GM23338 (cell line): Measurements from ENCODE around the gene ATXN7. TPM values are rescaled to one million over a fixed set of nuclear protein-coding genes. Genes with fewer than 3 reads are reported as not detected.
A peak's percentile ranks its signal among the peaks of the same experiment; 100 is the strongest.

Experiments
- ATAC-seq: fragments of 200-7000 bp; cut with Tn5 transposase; 3 replicates; pipeline ENCODE4 v1.9.1; 2020
- DNase-seq: peaks from one replicate; pipeline ENCODE4 v3.0.0-alpha.2; 2015; ENCODE audit warnings: low spot score
- H2AFZ ChIP-seq: fragments of 200-600 bp; sonication (generic); 2 replicates; pipeline ENCODE4 v1.8.0; 2016; ENCODE audit warnings: antibody characterized with exemption, mild to moderate bottlenecking, moderate library complexity
- H3F3A ChIP-seq: fragments of 200-600 bp; sonication (generic); replicated peaks from 2 replicates; pipeline ENCODE4 v1.8.0; 2017; ENCODE audit warnings: antibody characterized with exemption, mixed run types, low read depth
- H3K27ac ChIP-seq: fragments of 200-600 bp; sonication (generic); 2 replicates; pipeline ENCODE4 v1.6.1; 2016; ENCODE audit warnings: low read depth
- H3K27me3 ChIP-seq: fragments of 200-600 bp; sonication (generic); 2 replicates; pipeline ENCODE4 v1.8.0; 2016; ENCODE audit warnings: mild to moderate bottlenecking, mixed run types, moderate library complexity; ENCODE audit not compliant: insufficient read depth
- H3K36me3 ChIP-seq: fragments of 200-600 bp; sonication (generic); 2 replicates; pipeline ENCODE4 v1.8.0; 2016; ENCODE audit warnings: mild to moderate bottlenecking; ENCODE audit not compliant: insufficient read depth
- H3K4me1 ChIP-seq: fragments of 200-600 bp; sonication (generic); 2 replicates; pipeline ENCODE4 v1.8.0; 2016; ENCODE audit warnings: mild to moderate bottlenecking, moderate library complexity; ENCODE audit not compliant: insufficient read depth
- H3K4me2 ChIP-seq: fragments of 200-600 bp; sonication (generic); 2 replicates; pipeline ENCODE4 v1.7.1; 2017; ENCODE audit warnings: mixed run types
- H3K4me3 ChIP-seq: fragments of 200-600 bp; sonication (generic); 2 replicates; pipeline ENCODE4 v1.6.1; 2016; ENCODE audit warnings: mixed run types
- H3K79me2 ChIP-seq: fragments of 200-600 bp; sonication (generic); replicated peaks from 2 replicates; pipeline ENCODE4 v1.8.0; 2017; ENCODE audit warnings: mild to moderate bottlenecking; ENCODE audit not compliant: insufficient read depth
- H3K9me2 ChIP-seq: fragments of 200-600 bp; sonication (generic); 2 replicates; pipeline ENCODE4 v1.8.0; 2017; ENCODE audit not compliant: insufficient read depth
- H4K20me1 ChIP-seq: fragments of 200-600 bp; sonication (generic); replicated peaks from 2 replicates; pipeline ENCODE4 v1.8.0; 2017; ENCODE audit warnings: mild to moderate bottlenecking; ENCODE audit not compliant: insufficient read depth
- H3K27ac Mint-ChIP-seq: 2 replicates; pipeline ENCODE4 v1.8.0; 2020; ENCODE audit warnings: inconsistent platforms, mild to moderate bottlenecking, moderate library complexity, mixed read lengths
- H3K27me3 Mint-ChIP-seq: 3 replicates; pipeline ENCODE4 v1.8.0; 2022; ENCODE audit warnings: low read depth, mild to moderate bottlenecking, moderate library complexity, mixed read lengths, inconsistent platforms; ENCODE audit not compliant: insufficient read depth, poor library complexity
- H3K36me3 Mint-ChIP-seq: 3 replicates; pipeline ENCODE4 v1.8.0; 2021; ENCODE audit warnings: low read depth, mild to moderate bottlenecking, inconsistent platforms, moderate library complexity, mixed read lengths
- H3K4me1 Mint-ChIP-seq: 3 replicates; pipeline ENCODE4 v1.8.0; 2020; ENCODE audit warnings: mild to moderate bottlenecking, inconsistent platforms, mixed read lengths
- H3K4me3 Mint-ChIP-seq: 3 replicates; pipeline ENCODE4 v1.8.0; 2021; ENCODE audit warnings: moderate library complexity, mild to moderate bottlenecking, inconsistent platforms, mixed read lengths
- H3K9me3 Mint-ChIP-seq: 3 replicates; pipeline ENCODE4 v1.8.0; 2020; ENCODE audit warnings: moderate library complexity, mild to moderate bottlenecking, inconsistent platforms, mixed read lengths
- CREB1 ChIP-seq: fragments of 250-450 bp; sonication (Bioruptor Pico); IDR thresholded peaks from 2 replicates; pipeline ENCODE4 v1.5.0; 2020; ENCODE audit warnings: low read depth, mild to moderate bottlenecking, moderate library complexity
- CTCF ChIP-seq, 2 experiments: fragments of 200-600 bp in 1 of 2; sonication (generic) in 1 of 2; conservative IDR thresholded peaks; 2 replicates each; pipeline versions ENCODE4 v1.5.1 to v1.6.1; 2016 to 2017; ENCODE audit warnings: antibody characterized with exemption in 2 of 2, low read depth in 2 of 2, mild to moderate bottlenecking in 2 of 2, moderate library complexity in 1 of 2
- EZH2 ChIP-seq: fragments of 200-600 bp; sonication (generic); IDR thresholded peaks from one replicate; pipeline ENCODE4 v1.8.0; 2017; ENCODE audit warnings: antibody characterized with exemption, mild to moderate bottlenecking, low read depth; ENCODE audit not compliant: unreplicated experiment
- EZH2phosphoT487 ChIP-seq: fragments of 200-600 bp; sonication (generic); IDR thresholded peaks from one replicate; pipeline ENCODE4 v1.8.1; 2018; ENCODE audit warnings: antibody characterized with exemption; ENCODE audit not compliant: unreplicated experiment
- JUNB ChIP-seq: IDR thresholded peaks from one replicate; pipeline ENCODE4 v1.6.1; 2016; ENCODE audit warnings: antibody characterized with exemption; ENCODE audit not compliant: unreplicated experiment
- NANOG ChIP-seq: IDR thresholded peaks from 2 replicates; pipeline ENCODE4 v1.6.1; 2016; ENCODE audit warnings: antibody characterized with exemption, borderline replicate concordance
- REST ChIP-seq: IDR thresholded peaks from one replicate; pipeline ENCODE4 v1.6.1; 2018; ENCODE audit warnings: antibody characterized with exemption; ENCODE audit not compliant: unreplicated experiment
- STAT1 ChIP-seq: IDR thresholded peaks from one replicate; pipeline ENCODE4 v1.6.1; 2016; ENCODE audit warnings: antibody characterized with exemption; ENCODE audit not compliant: unreplicated experiment
- ZNF331 ChIP-seq: fragments of 250-450 bp; sonication (Bioruptor Pico); IDR thresholded peaks from 2 replicates; pipeline ENCODE4 v1.5.0; 2020; ENCODE audit warnings: low read depth, mild to moderate bottlenecking, moderate library complexity
- polyA plus RNA-seq: library from polyadenylated mRNA; unstranded; fragments of >200 nt; fragmentation: Nextera tagmentation; extraction: Ambion mirVana; gene quantifications from 2 replicates; pipeline ENCODE4 v1.2.1, GENCODE V29; 2016
- total RNA-seq: library from RNA; depleted of rRNA; stranded (reverse); fragments of >200 nt; shearing (Covaris generic); gene quantifications from 2 replicates; pipeline ENCODE4 v1.2.3, GENCODE V29; 2014
- TF ChIP-seq, protein P1 (sequence below): fragments of 250-450 bp; sonication (Bioruptor Pico); IDR thresholded peaks from 2 replicates; pipeline ENCODE4 v1.5.0; 2020; ENCODE audit warnings: mild to moderate bottlenecking, moderate library complexity

ATXN7 gene
- total and polyA plus RNA-seq, 2 experiments from 2014 or later = 4.0 to 17.2 TPM

GRCh38 chr3:63886858-63887257 lies 23.2 kb downstream of the ATXN7 start:
- DNase-seq = no peak
- Histone ChIP-seq H3K4me3 (no peak overlapping the region), H3K36me3 (no peaks in the 10 kb centered on the region), H3K4me1 (peaks cover 8% of the 10 kb centered on the region), H3K27ac (no peak overlapping the region), H2AFZ (no peak overlapping the region), H3K79me2 (peaks cover 60% of the 10 kb centered on the region), H4K20me1 (peaks cover 4% of the 10 kb centered on the region; the same call in 1 of the 2 replicates), H3F3A (no peaks in the 10 kb centered on the region), H3K4me2 (no peak overlapping the region), H3K9me2 (no peaks in the 10 kb centered on the region), H3K27me3 (no peaks in the 10 kb centered on the region)
- H3K4me1 Mint-ChIP-seq = peaks cover 15% of the 10 kb centered on the region; the same call in 2 of the 3 replicates
- H3K9me3 Mint-ChIP-seq = no peaks in the 10 kb centered on the region
- TF ChIP-seq, protein P1, sequence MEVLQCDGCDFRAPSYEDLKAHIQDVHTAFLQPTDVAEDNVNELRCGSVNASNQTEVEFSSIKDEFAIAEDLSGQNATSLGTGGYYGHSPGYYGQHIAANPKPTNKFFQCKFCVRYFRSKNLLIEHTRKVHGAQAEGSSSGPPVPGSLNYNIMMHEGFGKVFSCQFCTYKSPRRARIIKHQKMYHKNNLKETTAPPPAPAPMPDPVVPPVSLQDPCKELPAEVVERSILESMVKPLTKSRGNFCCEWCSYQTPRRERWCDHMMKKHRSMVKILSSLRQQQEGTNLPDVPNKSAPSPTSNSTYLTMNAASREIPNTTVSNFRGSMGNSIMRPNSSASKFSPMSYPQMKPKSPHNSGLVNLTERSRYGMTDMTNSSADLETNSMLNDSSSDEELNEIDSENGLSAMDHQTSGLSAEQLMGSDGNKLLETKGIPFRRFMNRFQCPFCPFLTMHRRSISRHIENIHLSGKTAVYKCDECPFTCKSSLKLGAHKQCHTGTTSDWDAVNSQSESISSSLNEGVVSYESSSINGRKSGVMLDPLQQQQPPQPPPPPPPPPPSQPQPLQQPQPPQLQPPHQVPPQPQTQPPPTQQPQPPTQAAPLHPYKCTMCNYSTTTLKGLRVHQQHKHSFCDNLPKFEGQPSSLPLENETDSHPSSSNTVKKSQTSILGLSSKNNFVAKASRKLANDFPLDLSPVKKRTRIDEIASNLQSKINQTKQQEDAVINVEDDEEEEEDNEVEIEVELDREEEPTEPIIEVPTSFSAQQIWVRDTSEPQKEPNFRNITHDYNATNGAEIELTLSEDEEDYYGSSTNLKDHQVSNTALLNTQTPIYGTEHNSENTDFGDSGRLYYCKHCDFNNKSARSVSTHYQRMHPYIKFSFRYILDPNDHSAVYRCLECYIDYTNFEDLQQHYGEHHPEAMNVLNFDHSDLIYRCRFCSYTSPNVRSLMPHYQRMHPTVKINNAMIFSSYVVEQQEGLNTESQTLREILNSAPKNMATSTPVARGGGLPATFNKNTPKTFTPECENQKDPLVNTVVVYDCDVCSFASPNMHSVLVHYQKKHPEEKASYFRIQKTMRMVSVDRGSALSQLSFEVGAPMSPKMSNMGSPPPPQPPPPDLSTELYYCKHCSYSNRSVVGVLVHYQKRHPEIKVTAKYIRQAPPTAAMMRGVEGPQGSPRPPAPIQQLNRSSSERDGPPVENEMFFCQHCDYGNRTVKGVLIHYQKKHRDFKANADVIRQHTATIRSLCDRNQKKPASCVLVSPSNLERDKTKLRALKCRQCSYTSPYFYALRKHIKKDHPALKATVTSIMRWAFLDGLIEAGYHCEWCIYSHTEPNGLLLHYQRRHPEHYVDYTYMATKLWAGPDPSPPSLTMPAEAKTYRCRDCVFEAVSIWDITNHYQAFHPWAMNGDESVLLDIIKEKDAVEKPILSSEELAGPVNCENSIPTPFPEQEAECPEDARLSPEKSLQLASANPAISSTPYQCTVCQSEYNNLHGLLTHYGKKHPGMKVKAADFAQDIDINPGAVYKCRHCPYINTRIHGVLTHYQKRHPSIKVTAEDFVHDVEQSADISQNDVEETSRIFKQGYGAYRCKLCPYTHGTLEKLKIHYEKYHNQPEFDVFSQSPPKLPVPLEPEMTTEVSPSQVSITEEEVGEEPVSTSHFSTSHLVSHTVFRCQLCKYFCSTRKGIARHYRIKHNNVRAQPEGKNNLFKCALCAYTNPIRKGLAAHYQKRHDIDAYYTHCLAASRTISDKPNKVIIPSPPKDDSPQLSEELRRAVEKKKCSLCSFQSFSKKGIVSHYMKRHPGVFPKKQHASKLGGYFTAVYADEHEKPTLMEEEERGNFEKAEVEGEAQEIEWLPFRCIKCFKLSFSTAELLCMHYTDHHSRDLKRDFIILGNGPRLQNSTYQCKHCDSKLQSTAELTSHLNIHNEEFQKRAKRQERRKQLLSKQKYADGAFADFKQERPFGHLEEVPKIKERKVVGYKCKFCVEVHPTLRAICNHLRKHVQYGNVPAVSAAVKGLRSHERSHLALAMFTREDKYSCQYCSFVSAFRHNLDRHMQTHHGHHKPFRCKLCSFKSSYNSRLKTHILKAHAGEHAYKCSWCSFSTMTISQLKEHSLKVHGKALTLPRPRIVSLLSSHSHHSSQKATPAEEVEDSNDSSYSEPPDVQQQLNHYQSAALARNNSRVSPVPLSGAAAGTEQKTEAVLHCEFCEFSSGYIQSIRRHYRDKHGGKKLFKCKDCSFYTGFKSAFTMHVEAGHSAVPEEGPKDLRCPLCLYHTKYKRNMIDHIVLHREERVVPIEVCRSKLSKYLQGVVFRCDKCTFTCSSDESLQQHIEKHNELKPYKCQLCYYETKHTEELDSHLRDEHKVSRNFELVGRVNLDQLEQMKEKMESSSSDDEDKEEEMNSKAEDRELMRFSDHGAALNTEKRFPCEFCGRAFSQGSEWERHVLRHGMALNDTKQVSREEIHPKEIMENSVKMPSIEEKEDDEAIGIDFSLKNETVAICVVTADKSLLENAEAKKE (CRISPR knock-in tag) = no peak
- TF ChIP-seq EZH2phosphoT487 (no peak), JUNB (no peak), EZH2 (no peak), CREB1 (CRISPR knock-in tag) (no peak), CTCF (conservative IDR thresholded peaks at IDR 0.05; ENCODE audit: low read depth in 2 of 2) (no peak), REST (no peak), ZNF331 (CRISPR knock-in tag) (no peak), STAT1 (no peak), NANOG (no peak)
- no peaks in the 10 kb centered on the region for H3K27me3 Mint-ChIP-seq
- peak overlapping the region; percentile 48 for H3K27ac Mint-ChIP-seq
- H3K4me3 Mint-ChIP-seq = no peak overlapping the region
- no peak; the same call in 2 of the 3 replicates for ATAC-seq
- no peaks in the 10 kb centered on the region for H3K36me3 Mint-ChIP-seq
